Kidney epithelial cell (primary cell): ENCODE measurements around the gene BTN3A1. TPM values are rescaled to one million over a fixed set of nuclear protein-coding genes. Genes with fewer than 3 reads are reported as not detected.
"Not testable (repeated sequence)": the region's sequence is repeated elsewhere in the genome, so short reads cannot be mapped to it uniquely, and the experiment has no call there.

ENCODE experiments used
- DNase-seq: peaks from one replicate; pipeline ENCODE4 v3.0.0-alpha.2; 2010; ENCODE audit warnings: low read depth
- H3K27me3 ChIP-seq: 2 replicates; pipeline ENCODE4 v1.6.0; 2011; ENCODE audit warnings: low read length; ENCODE audit not compliant: control insufficient read depth, insufficient read depth
- H3K36me3 ChIP-seq: 2 replicates; pipeline ENCODE4 v1.5.1; 2011; ENCODE audit warnings: low read length; ENCODE audit not compliant: control insufficient read depth, insufficient read depth
- H3K4me3 ChIP-seq: 2 replicates; pipeline ENCODE4 v1.5.1; 2011; ENCODE audit warnings: low read depth, mild to moderate bottlenecking, control low read depth, low read length
- total RNA-seq: library from RNA; depleted of rRNA; stranded (reverse); fragments of >200 nt; gene quantifications from 2 replicates; pipeline ENCODE4 v1.2.3, GENCODE V29; 2015
- TF ChIP-seq, protein P1 (sequence below): IDR thresholded peaks from 2 replicates; pipeline ENCODE4 v1.5.1; 2011; ENCODE audit warnings: mild to moderate bottlenecking, moderate library complexity, low read length, control low read depth, inconsistent platforms; ENCODE audit not compliant: insufficient read depth, poor library complexity, severe bottlenecking

The BTN3A1 gene
- total RNA-seq, 1 donor from 2014 or later: 11.7 TPM

- H3K36me3 ChIP-seq: peaks cover 1% of the 10 kb centered on the region
- TF ChIP-seq, protein P1, sequence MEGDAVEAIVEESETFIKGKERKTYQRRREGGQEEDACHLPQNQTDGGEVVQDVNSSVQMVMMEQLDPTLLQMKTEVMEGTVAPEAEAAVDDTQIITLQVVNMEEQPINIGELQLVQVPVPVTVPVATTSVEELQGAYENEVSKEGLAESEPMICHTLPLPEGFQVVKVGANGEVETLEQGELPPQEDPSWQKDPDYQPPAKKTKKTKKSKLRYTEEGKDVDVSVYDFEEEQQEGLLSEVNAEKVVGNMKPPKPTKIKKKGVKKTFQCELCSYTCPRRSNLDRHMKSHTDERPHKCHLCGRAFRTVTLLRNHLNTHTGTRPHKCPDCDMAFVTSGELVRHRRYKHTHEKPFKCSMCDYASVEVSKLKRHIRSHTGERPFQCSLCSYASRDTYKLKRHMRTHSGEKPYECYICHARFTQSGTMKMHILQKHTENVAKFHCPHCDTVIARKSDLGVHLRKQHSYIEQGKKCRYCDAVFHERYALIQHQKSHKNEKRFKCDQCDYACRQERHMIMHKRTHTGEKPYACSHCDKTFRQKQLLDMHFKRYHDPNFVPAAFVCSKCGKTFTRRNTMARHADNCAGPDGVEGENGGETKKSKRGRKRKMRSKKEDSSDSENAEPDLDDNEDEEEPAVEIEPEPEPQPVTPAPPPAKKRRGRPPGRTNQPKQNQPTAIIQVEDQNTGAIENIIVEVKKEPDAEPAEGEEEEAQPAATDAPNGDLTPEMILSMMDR: no peak
- no peak for DNase-seq
- H3K27me3 ChIP-seq: no peaks in the 10 kb centered on the region
- no peak overlapping the region for H3K4me3 ChIP-seq
Observed at GRCh38 chr6:26457264-26457805, 55.3 kb downstream of the BTN3A1 start.

- H3K36me3 ChIP-seq: peaks cover 1% of the 10 kb centered on the region
- DNase-seq: peak; percentile 81
- TF ChIP-seq, protein P1: peak; percentile 12
- peak within 1 kb of the TSS; percentile 82 for H3K4me3 ChIP-seq
- no peaks in the 10 kb centered on the region for H3K27me3 ChIP-seq
Observed at GRCh38 chr6:26457806-26458688, 56.0 kb downstream of the BTN3A1 start, which contains the start of gene BTN2A1. BTN2A1 (plus strand) TSS chr6:26457955; CDS start chr6:26458637, 682 bp downstream.

DNA sequence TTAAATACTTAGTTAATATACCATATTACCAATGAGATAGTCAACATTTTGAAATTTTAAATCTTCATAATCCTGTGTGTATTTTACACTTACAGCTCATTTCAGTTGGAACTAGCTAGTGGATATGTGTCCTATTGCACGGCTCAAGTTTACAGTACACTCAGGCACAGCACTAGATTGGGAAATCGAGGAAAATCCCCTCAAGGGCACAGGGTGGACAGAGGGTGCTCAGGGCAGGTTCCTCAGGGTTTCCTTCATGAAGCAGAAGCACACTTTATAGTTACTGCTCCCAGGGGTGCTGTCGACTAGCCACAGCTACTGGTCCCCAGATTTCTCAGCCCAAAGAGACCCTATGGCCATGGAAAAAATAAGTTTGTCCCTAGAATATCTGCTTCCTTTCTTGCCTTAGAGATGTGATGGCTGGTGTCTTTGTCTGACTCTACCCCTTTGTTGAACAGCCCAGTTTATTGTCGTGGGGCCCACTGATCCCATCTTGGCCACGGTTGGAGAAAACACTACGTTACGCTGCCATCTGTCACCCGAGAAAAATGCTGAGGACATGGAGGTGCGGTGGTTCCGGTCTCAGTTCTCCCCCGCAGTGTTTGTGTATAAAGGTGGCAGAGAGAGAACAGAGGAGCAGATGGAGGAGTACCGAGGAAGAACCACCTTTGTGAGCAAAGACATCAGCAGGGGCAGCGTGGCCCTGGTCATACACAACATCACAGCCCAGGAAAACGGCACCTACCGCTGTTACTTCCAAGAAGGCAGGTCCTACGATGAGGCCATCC, 57.1 kb downstream of the BTN3A1 start:
- no peak for DNase-seq
- TF ChIP-seq, protein P1: no peak
- peaks cover 2% of the 10 kb centered on the region for H3K36me3 ChIP-seq
- no peaks in the 10 kb centered on the region for H3K27me3 ChIP-seq
- peak overlapping the region; percentile 18 for H3K4me3 ChIP-seq

DNA sequence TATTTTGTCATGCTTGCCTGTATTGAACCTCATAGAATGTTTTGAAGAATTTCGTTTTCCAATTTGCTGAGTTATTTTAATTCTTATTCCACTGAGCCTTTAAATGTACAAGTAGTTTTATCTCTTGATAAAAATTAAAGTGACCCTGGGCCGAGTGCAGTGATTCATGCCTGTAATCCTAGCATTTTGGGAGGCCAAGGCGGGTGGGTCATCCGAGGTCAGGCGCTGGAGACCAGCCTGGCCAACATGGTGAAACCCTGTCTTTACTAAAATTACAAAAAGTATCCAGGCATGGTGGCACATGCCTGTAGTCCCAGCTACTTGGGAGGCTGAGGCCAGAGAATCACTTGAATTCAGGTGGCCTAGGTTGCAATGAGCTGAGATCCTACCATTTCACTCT, 59.3 kb downstream of the BTN3A1 start:
- H3K4me3 ChIP-seq, H3K27me3 ChIP-seq, DNase-seq, H3K36me3 ChIP-seq: not testable (repeated sequence)

- Histone ChIP-seq H3K36me3 (peaks cover 9% of the 10 kb centered on the region), H3K4me3 (no peak overlapping the region), H3K27me3 (no peaks in the 10 kb centered on the region)
- no peak for DNase-seq
- TF ChIP-seq, protein P1: no peak
Observed at GRCh38 chr6:26464014-26464413, 61.9 kb downstream of the BTN3A1 start.

GRCh38 chr6:26464416-26465131, 62.5 kb downstream of the BTN3A1 start:
- Histone ChIP-seq H3K27me3 (no peaks in the 10 kb centered on the region), H3K36me3 (peaks cover 9% of the 10 kb centered on the region)
- TF ChIP-seq, protein P1: no peak

More at GRCh38 chr6:26464416-26465131, 62.5 kb downstream of the BTN3A1 start:
- no peak for DNase-seq
- no peak overlapping the region for H3K4me3 ChIP-seq
